Measurements from ENCODE around the gene HEG1. TPM values are rescaled to one million over a fixed set of nuclear protein-coding genes. Genes with fewer than 3 reads are reported as not detected.
A peak's percentile ranks its signal among the peaks of the same experiment; 100 is the strongest.

The HEG1 gene
- total and polyA plus RNA-seq, 11 donors = 23.7 to 211 (median 111) TPM

DNA sequence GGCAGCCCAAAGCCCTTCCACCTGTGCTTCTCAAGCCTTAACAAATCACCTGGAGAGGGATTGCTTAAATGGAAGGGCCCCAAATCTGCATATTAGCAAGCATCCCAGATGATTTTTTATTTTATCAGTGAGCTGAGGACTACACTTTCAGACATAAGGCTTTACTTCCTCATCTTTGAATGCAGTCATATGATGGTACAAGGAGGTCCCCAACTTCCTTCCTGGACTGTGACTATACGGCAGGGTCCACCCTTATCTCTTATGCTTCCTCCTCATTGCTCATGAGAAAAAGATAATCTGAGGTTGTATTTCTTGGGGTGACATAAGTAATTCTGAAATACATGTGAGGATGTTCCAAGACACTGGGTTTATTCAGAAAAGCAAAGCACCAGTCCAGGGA, 13.7 kb upstream of the HEG1 start:
- H3K36me3 ChIP-seq = no peaks in the 10 kb centered on the region
- DNase-seq (no peak), ATAC-seq (no peak)
- TF ChIP-seq, protein P1, sequence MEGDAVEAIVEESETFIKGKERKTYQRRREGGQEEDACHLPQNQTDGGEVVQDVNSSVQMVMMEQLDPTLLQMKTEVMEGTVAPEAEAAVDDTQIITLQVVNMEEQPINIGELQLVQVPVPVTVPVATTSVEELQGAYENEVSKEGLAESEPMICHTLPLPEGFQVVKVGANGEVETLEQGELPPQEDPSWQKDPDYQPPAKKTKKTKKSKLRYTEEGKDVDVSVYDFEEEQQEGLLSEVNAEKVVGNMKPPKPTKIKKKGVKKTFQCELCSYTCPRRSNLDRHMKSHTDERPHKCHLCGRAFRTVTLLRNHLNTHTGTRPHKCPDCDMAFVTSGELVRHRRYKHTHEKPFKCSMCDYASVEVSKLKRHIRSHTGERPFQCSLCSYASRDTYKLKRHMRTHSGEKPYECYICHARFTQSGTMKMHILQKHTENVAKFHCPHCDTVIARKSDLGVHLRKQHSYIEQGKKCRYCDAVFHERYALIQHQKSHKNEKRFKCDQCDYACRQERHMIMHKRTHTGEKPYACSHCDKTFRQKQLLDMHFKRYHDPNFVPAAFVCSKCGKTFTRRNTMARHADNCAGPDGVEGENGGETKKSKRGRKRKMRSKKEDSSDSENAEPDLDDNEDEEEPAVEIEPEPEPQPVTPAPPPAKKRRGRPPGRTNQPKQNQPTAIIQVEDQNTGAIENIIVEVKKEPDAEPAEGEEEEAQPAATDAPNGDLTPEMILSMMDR (IDR thresholded peaks at IDR 0.05) = no peak
- TF ChIP-seq POLR2A (IDR thresholded peaks at IDR 0.05) = no peak
- no peaks in the 10 kb centered on the region for H3K9me3 ChIP-seq
- intact Hi-C loops (cut with DNase I) = loop anchor here in 4 of 10 donors (5.0 to 10.0 kb wide), 4 partner anchors 45 to 75 kb away; no protein-coding TSS in a partner anchor
- WGBS, 4 donors = 43 to 63% (median 58%) methylated on average over 1 of the region's 1 CpG
- H3K27ac ChIP-seq = no peak overlapping the region
- H3K4me3 ChIP-seq = no peak overlapping the region
- H3K4me1 ChIP-seq = peaks cover 0 to 13% (median 0%) of the 10 kb centered on the region in 12 donors
- H3K27me3 ChIP-seq = no peaks in the 10 kb centered on the region

DNA sequence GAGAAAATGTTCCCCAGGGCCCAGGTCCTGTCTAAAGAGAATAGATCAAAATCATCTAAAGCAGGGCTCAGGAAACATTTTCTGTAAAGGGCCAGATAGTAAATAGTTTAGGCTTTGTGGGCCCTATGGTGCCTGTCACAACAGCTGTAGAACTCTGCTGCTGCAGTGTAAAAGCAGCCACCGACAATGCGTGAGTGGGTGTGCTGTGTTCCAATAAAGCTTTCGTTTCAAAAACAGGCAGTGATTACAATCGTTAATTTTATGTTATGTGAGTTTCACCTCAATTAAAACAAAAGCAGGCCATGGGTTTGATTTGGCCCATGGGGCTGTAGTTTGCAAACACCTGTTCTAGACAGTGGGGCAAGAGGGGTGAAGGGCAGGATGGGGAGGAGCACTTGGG, 12.5 kb upstream of the HEG1 start:
- Histone ChIP-seq H3K4me1 (peaks cover 3 to 19% (median 7%) of the 10 kb centered on the region in 12 donors), H3K4me3 (no peak overlapping the region), H3K27ac (no peak overlapping the region), H3K9me3 (no peaks in the 10 kb centered on the region), H3K27me3 (no peaks in the 10 kb centered on the region), H3K36me3 (no peaks in the 10 kb centered on the region)
- intact Hi-C loops (cut with DNase I) = loop anchor here in 4 of 10 donors (5.0 to 10.0 kb wide), 4 partner anchors 47 to 77 kb away; no protein-coding TSS in a partner anchor
- TF ChIP-seq, protein P1 (IDR thresholded peaks at IDR 0.05) = no peak
- TF ChIP-seq POLR2A (IDR thresholded peaks at IDR 0.05) = no peak
- 93 to 95% (median 94%) methylated on average over 4 of the region's 4 CpGs for WGBS, 4 donors
- no peak for DNase-seq
- no peak for ATAC-seq

GRCh38 chr3:125067225-125067624, 11.4 kb upstream of the HEG1 start:
- Histone ChIP-seq H3K27me3 (no peaks in the 10 kb centered on the region), H3K4me3 (no peak overlapping the region), H3K4me1 (peaks cover 9 to 29% (median 16%) of the 10 kb centered on the region in 12 donors), H3K9me3 (no peaks in the 10 kb centered on the region), H3K36me3 (no peaks in the 10 kb centered on the region), H3K27ac (no peak overlapping the region)
- ATAC-seq = no peak
- no peak for DNase-seq
- 78 to 82% (median 80%) methylated on average over 3 of the region's 3 CpGs for WGBS, 4 donors
- no peak for TF ChIP-seq POLR2A (IDR thresholded peaks at IDR 0.05)
- TF ChIP-seq, protein P1 (IDR thresholded peaks at IDR 0.05) = no peak
- intact Hi-C loops (cut with DNase I) = loop anchor here in 4 of 10 donors (5.0 to 10.0 kb wide), 4 partner anchors 48 to 78 kb away; no protein-coding TSS in a partner anchor

- Histone ChIP-seq H3K9me3 (no peaks in the 10 kb centered on the region), H3K36me3 (no peaks in the 10 kb centered on the region), H3K27ac (peak overlapping the region; percentile 17 to 95 (median 76)), H3K27me3 (no peaks in the 10 kb centered on the region), H3K4me3 (peak overlapping the region in 3 of 12 donors; percentile 31 to 48 (median 33)), H3K4me1 (peaks cover 13 to 48% (median 36%) of the 10 kb centered on the region in 12 donors)
- TF ChIP-seq POLR2A (IDR thresholded peaks at IDR 0.05) = no peak
- TF ChIP-seq, protein P1 (IDR thresholded peaks at IDR 0.05) = no peak
- intact Hi-C loops (cut with DNase I) = loop anchor here in 5 of 10 donors (2.0 to 10.0 kb wide), 4 partner anchors 52 to 82 kb away; no protein-coding TSS in a partner anchor
- peak; percentile 28 to 70 (median 64) for ATAC-seq
- WGBS, 4 donors = 18 to 25% (median 22%) methylated on average over 7 of the region's 7 CpGs
- peak in 3 of 5 donors; percentile 36 to 51 (median 45) for DNase-seq
These were observed 7.3 kb upstream of the HEG1 start for GRCh38 chr3:125062904-125063618.

Measured in heart left ventricle (tissue), 16 donors.